GM23338 (cell line): ENCODE data around the gene OR52I2. TPM values are rescaled to one million over a fixed set of nuclear protein-coding genes. Genes with fewer than 3 reads are reported as not detected.

Source experiments
- ATAC-seq: fragments of 200-7000 bp; cut with Tn5 transposase; 3 replicates; pipeline ENCODE4 v1.9.1; 2020
- DNase-seq: peaks from one replicate; pipeline ENCODE4 v3.0.0-alpha.2; 2015; ENCODE audit warnings: low spot score
- H2AFZ ChIP-seq: fragments of 200-600 bp; sonication (generic); 2 replicates; pipeline ENCODE4 v1.8.0; 2016; ENCODE audit warnings: antibody characterized with exemption, mild to moderate bottlenecking, moderate library complexity
- H3F3A ChIP-seq: fragments of 200-600 bp; sonication (generic); replicated peaks from 2 replicates; pipeline ENCODE4 v1.8.0; 2017; ENCODE audit warnings: antibody characterized with exemption, mixed run types, low read depth
- H3K27ac ChIP-seq: fragments of 200-600 bp; sonication (generic); 2 replicates; pipeline ENCODE4 v1.6.1; 2016; ENCODE audit warnings: low read depth
- H3K27me3 ChIP-seq: fragments of 200-600 bp; sonication (generic); 2 replicates; pipeline ENCODE4 v1.8.0; 2016; ENCODE audit warnings: mild to moderate bottlenecking, mixed run types, moderate library complexity; ENCODE audit not compliant: insufficient read depth
- H3K36me3 ChIP-seq: fragments of 200-600 bp; sonication (generic); 2 replicates; pipeline ENCODE4 v1.8.0; 2016; ENCODE audit warnings: mild to moderate bottlenecking; ENCODE audit not compliant: insufficient read depth
- H3K4me1 ChIP-seq: fragments of 200-600 bp; sonication (generic); 2 replicates; pipeline ENCODE4 v1.8.0; 2016; ENCODE audit warnings: mild to moderate bottlenecking, moderate library complexity; ENCODE audit not compliant: insufficient read depth
- H3K4me2 ChIP-seq: fragments of 200-600 bp; sonication (generic); 2 replicates; pipeline ENCODE4 v1.7.1; 2017; ENCODE audit warnings: mixed run types
- H3K4me3 ChIP-seq: fragments of 200-600 bp; sonication (generic); 2 replicates; pipeline ENCODE4 v1.6.1; 2016; ENCODE audit warnings: mixed run types
- H3K79me2 ChIP-seq: fragments of 200-600 bp; sonication (generic); replicated peaks from 2 replicates; pipeline ENCODE4 v1.8.0; 2017; ENCODE audit warnings: mild to moderate bottlenecking; ENCODE audit not compliant: insufficient read depth
- H3K9me2 ChIP-seq: fragments of 200-600 bp; sonication (generic); 2 replicates; pipeline ENCODE4 v1.8.0; 2017; ENCODE audit not compliant: insufficient read depth
- H4K20me1 ChIP-seq: fragments of 200-600 bp; sonication (generic); replicated peaks from 2 replicates; pipeline ENCODE4 v1.8.0; 2017; ENCODE audit warnings: mild to moderate bottlenecking; ENCODE audit not compliant: insufficient read depth
- H3K27ac Mint-ChIP-seq: 2 replicates; pipeline ENCODE4 v1.8.0; 2020; ENCODE audit warnings: inconsistent platforms, mild to moderate bottlenecking, moderate library complexity, mixed read lengths
- H3K27me3 Mint-ChIP-seq: 3 replicates; pipeline ENCODE4 v1.8.0; 2022; ENCODE audit warnings: low read depth, mild to moderate bottlenecking, moderate library complexity, mixed read lengths, inconsistent platforms; ENCODE audit not compliant: insufficient read depth, poor library complexity
- H3K36me3 Mint-ChIP-seq: 3 replicates; pipeline ENCODE4 v1.8.0; 2021; ENCODE audit warnings: low read depth, mild to moderate bottlenecking, inconsistent platforms, moderate library complexity, mixed read lengths
- H3K4me1 Mint-ChIP-seq: 3 replicates; pipeline ENCODE4 v1.8.0; 2020; ENCODE audit warnings: mild to moderate bottlenecking, inconsistent platforms, mixed read lengths
- H3K4me3 Mint-ChIP-seq: 3 replicates; pipeline ENCODE4 v1.8.0; 2021; ENCODE audit warnings: moderate library complexity, mild to moderate bottlenecking, inconsistent platforms, mixed read lengths
- H3K9me3 Mint-ChIP-seq: 3 replicates; pipeline ENCODE4 v1.8.0; 2020; ENCODE audit warnings: moderate library complexity, mild to moderate bottlenecking, inconsistent platforms, mixed read lengths
- CREB1 ChIP-seq: fragments of 250-450 bp; sonication (Bioruptor Pico); IDR thresholded peaks from 2 replicates; pipeline ENCODE4 v1.5.0; 2020; ENCODE audit warnings: low read depth, mild to moderate bottlenecking, moderate library complexity
- EZH2phosphoT487 ChIP-seq: fragments of 200-600 bp; sonication (generic); IDR thresholded peaks from one replicate; pipeline ENCODE4 v1.8.1; 2018; ENCODE audit warnings: antibody characterized with exemption; ENCODE audit not compliant: unreplicated experiment
- JUNB ChIP-seq: IDR thresholded peaks from one replicate; pipeline ENCODE4 v1.6.1; 2016; ENCODE audit warnings: antibody characterized with exemption; ENCODE audit not compliant: unreplicated experiment
- NANOG ChIP-seq: IDR thresholded peaks from 2 replicates; pipeline ENCODE4 v1.6.1; 2016; ENCODE audit warnings: antibody characterized with exemption, borderline replicate concordance
- POLR2AphosphoS5 ChIP-seq: IDR thresholded peaks from 2 replicates; pipeline ENCODE4 v1.6.1; 2016; ENCODE audit warnings: antibody characterized with exemption, low read depth
- ZNF114 ChIP-seq: fragments of 250-450 bp; sonication (Bioruptor Pico); IDR thresholded peaks from 2 replicates; pipeline ENCODE4 v1.5.0; 2020; ENCODE audit warnings: mild to moderate bottlenecking, moderate library complexity
- ZNF331 ChIP-seq: fragments of 250-450 bp; sonication (Bioruptor Pico); IDR thresholded peaks from 2 replicates; pipeline ENCODE4 v1.5.0; 2020; ENCODE audit warnings: low read depth, mild to moderate bottlenecking, moderate library complexity
- polyA plus RNA-seq: library from polyadenylated mRNA; unstranded; fragments of >200 nt; fragmentation: Nextera tagmentation; extraction: Ambion mirVana; gene quantifications from 2 replicates; pipeline ENCODE4 v1.2.1, GENCODE V29; 2016
- total RNA-seq: library from RNA; depleted of rRNA; stranded (reverse); fragments of >200 nt; shearing (Covaris generic); gene quantifications from 2 replicates; pipeline ENCODE4 v1.2.3, GENCODE V29; 2014

Gene OR52I2
- total and polyA plus RNA-seq, 2 experiments from 2014 or later, result 0.03 TPM; not detected in 1

DNA sequence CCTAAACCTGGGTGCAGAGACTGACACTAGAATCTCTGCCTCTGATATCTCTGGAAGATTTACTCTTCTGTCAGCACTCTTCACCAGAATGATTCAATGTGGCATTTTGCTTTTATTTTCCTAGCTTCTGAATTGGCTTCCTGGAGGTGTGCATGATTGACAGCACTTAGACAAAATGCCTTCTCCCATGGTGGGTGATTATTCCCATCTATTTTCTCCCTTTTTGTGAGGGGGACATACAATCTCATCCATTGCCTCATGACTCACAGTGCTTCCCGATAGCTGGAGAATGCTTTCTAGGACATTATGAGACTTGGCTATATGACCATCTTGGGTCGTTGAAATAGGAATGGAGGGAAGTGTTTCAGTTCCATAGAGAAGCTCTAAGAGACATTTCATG is 30.4 kb downstream of the OR52I2 start:
- no peaks in the 10 kb centered on the region for H4K20me1 ChIP-seq
- Mint-ChIP-seq H3K4me3 (no peak overlapping the region), H3K27me3 (peaks cover 4% of the 10 kb centered on the region), H3K9me3 (peaks cover 2% of the 10 kb centered on the region; the same call in 1 of the 3 replicates), H3K36me3 (no peaks in the 10 kb centered on the region), H3K27ac (no peak overlapping the region), H3K4me1 (peaks cover 4% of the 10 kb centered on the region; the same call in 2 of the 3 replicates)
- H3K79me2 ChIP-seq, result no peaks in the 10 kb centered on the region
- no peak overlapping the region for H3K27ac ChIP-seq
- no peak for TF ChIP-seq EZH2phosphoT487
- TF ChIP-seq CREB1 (CRISPR knock-in tag), result no peak
- H3K4me1 ChIP-seq, result peaks cover 5% of the 10 kb centered on the region
- DNase-seq, result no peak
- H3F3A ChIP-seq, result no peaks in the 10 kb centered on the region
- no peaks in the 10 kb centered on the region for H3K36me3 ChIP-seq
- H2AFZ ChIP-seq, result no peak overlapping the region
- H3K9me2 ChIP-seq, result peaks cover 14% of the 10 kb centered on the region; the same call in 1 of the 2 replicates
- H3K4me3 ChIP-seq, result no peak overlapping the region
- ATAC-seq, result no peak
- no peaks in the 10 kb centered on the region for H3K27me3 ChIP-seq
- no peak overlapping the region for H3K4me2 ChIP-seq

- Histone ChIP-seq H3K27ac (no peak overlapping the region), H3K9me2 (peaks cover 6% of the 10 kb centered on the region; the same call in 1 of the 2 replicates), H3K4me1 (no peaks in the 10 kb centered on the region), H4K20me1 (no peaks in the 10 kb centered on the region), H3K4me2 (no peak overlapping the region), H3K4me3 (no peak overlapping the region), H3F3A (no peaks in the 10 kb centered on the region), H3K27me3 (no peaks in the 10 kb centered on the region), H3K36me3 (no peaks in the 10 kb centered on the region), H3K79me2 (no peaks in the 10 kb centered on the region), H2AFZ (no peak overlapping the region)
- Mint-ChIP-seq H3K4me1 (no peaks in the 10 kb centered on the region), H3K36me3 (no peaks in the 10 kb centered on the region), H3K27ac (no peak overlapping the region), H3K4me3 (no peak overlapping the region), H3K9me3 (peaks cover 2% of the 10 kb centered on the region; the same call in 1 of the 3 replicates), H3K27me3 (no peaks in the 10 kb centered on the region)
- DNase-seq (no peak), ATAC-seq (no peak)
- TF ChIP-seq ZNF114 (CRISPR knock-in tag), result no peak
Observed at GRCh38 chr11:4615856-4616444, 34.4 kb downstream of the OR52I2 start.

- TF ChIP-seq POLR2AphosphoS5 (no peak), EZH2phosphoT487 (no peak), JUNB (no peak), NANOG (no peak), ZNF331 (CRISPR knock-in tag) (no peak)
- Histone ChIP-seq H3K9me2 (0 out of 2 replicates have a peak, but pooled peaks cover 6% of the 10 kb centered on the region), H3K4me1 (no peaks in the 10 kb centered on the region), H3F3A (no peaks in the 10 kb centered on the region), H3K79me2 (no peaks in the 10 kb centered on the region), H3K27ac (no peak overlapping the region), H3K4me3 (no peak overlapping the region), H3K36me3 (no peaks in the 10 kb centered on the region), H3K27me3 (no peaks in the 10 kb centered on the region), H2AFZ (no peak overlapping the region), H3K4me2 (no peak overlapping the region), H4K20me1 (no peaks in the 10 kb centered on the region)
- no peak for DNase-seq
- ATAC-seq, result no peak
- no peaks in the 10 kb centered on the region for H3K27me3 Mint-ChIP-seq
- peaks cover 6% of the 10 kb centered on the region for H3K9me3 Mint-ChIP-seq
- H3K4me1 Mint-ChIP-seq, result no peaks in the 10 kb centered on the region
- H3K27ac Mint-ChIP-seq, result no peak overlapping the region
- no peak overlapping the region for H3K4me3 Mint-ChIP-seq
- no peaks in the 10 kb centered on the region for H3K36me3 Mint-ChIP-seq
Observed at GRCh38 chr11:4619514-4619913, 38.0 kb downstream of the OR52I2 start.
